Amygdala (tissue), 56 donors: ENCODE measurements around the gene KLHL11.

ENCODE experiments used
- DNase-seq, 56 donors: peaks; one replicate each; lab custom pipeline; 2025; lab: John Stamatoyannopoulos, UW

Gene KLHL11

DNA sequence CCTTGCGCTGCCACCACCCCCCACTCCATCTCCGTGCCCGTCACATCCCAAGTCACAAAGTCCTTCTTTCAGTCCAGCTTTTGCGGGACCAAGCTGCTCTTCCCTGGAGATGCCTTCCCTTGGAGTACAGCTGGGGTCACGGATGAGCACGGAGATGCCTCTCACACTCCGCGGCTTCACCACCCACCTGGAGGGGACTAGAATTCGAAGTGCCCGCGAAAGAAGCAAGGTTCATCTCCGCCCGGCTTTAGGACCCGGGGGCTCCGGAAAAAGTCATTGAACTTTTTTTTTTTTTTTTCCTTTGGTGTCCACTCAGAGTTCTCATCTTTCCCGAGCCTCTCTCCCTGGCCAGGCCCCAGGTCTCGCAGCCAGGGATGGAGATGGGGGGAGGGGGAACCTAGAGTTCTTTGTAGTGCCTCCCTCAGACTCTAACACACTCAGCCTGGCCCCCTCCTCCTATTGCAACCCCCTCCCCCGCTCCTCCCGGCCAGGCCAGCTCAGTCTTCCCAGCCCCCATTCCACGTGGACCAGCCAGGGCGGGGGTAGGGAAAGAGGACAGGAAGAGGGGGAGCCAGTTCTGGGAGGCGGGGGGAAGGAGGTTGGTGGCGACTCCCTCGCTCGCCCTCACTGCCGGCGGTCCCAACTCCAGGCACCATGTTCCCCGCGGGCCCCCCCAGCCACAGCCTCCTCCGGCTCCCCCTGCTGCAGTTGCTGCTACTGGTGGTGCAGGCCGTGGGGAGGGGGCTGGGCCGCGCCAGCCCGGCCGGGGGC lies 52.7 kb downstream of the KLHL11 start, which contains the start of gene FKBP10:
FKBP10 (plus strand) TSS at position 624 of the 771 bp plus-strand sequence; CDS start at position 655, 31 bp downstream.
- peak in 38 of 56 donors; percentile 10 to 71 (median 38) for DNase-seq

DNA sequence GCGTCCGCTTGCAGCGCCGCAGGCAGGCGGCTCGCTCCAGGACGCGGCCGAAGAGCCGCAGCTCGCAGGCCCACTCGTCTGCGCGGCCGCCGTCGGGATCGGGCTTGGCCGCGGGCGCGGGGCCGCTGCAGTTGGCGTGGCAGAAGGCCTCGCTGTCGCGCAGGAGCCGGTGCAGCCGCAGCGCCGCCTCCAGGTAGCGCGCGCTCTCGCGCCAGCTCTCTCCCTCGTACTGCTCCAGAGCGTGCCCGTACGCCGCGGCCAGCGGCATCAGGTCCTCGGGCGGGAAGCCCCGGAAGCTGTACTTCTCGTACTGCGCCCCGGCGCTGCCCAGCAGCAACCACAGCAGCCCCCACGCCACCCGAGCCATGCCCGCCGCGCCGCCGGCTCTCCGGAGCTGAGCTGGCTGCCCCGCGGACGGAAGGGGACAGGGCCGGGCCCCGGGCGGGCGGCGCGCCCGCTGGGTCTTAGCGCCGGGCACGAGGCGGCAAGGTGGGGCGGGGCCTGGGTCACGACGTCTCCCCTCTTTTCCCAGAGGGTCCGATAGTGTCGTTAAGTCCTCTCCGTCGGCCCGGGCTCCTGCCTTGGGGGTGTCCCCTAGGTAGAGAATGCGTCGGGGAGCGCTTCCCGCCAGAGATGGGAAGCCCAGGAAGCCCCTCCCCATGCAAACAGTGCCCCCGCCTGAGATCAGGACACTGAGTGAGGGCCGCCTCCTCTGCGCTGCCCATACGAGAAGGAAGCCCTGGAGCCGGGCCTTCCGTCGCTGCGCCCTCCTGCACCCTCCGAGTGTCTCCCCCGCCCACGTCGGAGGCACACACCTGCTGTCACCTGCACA lies 53.5 kb downstream of the KLHL11 start, which contains the start of gene P3H4:
P3H4 (minus strand) TSS at position 401 of the 832 bp plus-strand sequence; CDS start at position 367, 34 bp downstream.
- DNase-seq = peak in 50 of 56 donors; percentile 11 to 79 (median 52)

DNA sequence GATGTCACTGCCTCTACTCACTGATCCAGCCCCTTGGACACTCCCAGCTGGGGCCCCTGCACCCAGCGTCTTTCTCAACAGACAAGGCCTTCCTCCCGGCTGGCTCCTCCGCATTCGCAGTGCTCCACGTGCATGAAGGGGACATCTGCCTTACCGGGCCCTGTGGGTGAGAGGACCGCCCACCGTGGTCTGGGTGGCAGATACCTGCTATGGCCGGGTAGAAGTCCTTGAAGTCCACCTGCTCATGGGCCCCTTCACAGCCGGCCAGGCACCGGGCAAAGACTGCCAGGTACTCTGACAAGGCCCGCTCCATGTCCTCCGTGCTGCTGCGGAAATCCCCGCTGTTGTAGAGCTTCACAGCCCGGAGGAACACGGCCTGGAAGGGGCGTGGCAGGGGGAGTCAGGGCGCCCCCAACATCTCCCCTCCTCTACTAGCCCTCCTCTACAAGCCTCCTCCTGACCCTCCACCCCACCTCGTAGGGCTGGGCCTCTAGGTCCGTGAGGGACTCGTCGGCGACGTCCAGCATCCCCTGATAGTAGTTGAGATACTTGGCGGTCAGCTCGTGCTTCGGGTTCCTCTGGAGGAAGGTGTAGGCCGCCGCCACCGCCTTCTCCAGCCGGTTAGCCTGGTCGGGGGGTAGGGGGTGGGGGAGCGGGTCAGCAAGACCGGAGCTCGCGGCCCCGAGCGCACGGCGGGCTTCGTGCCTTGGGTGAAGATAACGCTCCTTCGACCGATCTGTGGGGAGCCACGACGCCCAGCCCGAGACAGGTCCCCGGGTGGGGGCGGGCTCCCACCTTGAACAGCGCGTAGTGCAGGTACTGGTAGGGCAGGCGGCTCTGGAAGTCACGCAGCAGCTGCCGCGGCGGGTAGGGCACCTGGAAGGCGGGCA lies 54.3 kb downstream of the KLHL11 start:
- DNase-seq = peak in 1 of 56 donors; percentile 53

DNA sequence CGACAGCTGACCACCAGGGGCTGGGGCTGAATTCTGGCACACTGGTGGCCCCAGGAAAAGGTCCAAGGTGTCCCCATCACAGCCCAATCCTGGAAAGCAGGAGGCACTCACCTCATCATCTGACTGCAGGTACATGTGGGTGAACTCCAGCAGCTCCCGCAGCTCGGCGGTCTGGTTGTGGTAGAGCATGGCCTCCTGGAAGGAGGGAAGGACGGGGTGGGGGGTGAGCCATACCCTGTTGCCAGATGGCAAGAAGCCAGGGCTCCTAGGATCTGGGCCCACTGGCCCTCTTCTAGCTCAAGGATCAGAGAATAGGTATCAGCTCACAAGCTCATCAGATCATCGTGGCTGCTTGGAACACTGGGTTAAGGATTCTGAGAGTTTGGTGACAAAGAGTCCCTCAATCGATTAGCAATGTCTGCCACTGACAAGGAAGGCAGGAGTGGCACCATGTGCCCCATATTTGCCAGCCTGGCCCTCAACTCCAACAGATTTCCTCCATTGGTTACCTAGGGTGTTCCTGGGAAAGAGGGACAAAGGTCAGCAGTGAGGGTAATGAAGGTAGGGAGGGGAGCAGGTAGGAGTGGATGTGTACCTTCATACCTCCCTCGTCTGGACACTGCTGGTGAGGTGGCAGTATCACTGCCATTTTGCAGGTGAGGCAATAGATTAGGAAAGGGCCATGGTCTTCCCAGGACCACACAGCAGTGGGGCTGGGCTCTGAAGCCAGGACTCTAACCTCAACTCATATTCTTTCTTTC lies 58.4 kb downstream of the KLHL11 start:
- DNase-seq = no peak
